Neural progenitor cell (in vitro differentiated cells): ENCODE results near the gene SND1.

Experiments
- EZH2 ChIP-seq: fragments of 200-600 bp; sonication (generic); IDR thresholded peaks from 2 replicates; pipeline ENCODE4 v1.6.1; 2017; ENCODE audit warnings: antibody characterized with exemption, mild to moderate bottlenecking, moderate library complexity
- TF ChIP-seq, protein P1 (sequence below): fragments of 200-600 bp; sonication (generic); IDR thresholded peaks from 2 replicates; pipeline ENCODE4 v1.5.1; 2017; ENCODE audit warnings: antibody characterized with exemption, mild to moderate bottlenecking

DNA sequence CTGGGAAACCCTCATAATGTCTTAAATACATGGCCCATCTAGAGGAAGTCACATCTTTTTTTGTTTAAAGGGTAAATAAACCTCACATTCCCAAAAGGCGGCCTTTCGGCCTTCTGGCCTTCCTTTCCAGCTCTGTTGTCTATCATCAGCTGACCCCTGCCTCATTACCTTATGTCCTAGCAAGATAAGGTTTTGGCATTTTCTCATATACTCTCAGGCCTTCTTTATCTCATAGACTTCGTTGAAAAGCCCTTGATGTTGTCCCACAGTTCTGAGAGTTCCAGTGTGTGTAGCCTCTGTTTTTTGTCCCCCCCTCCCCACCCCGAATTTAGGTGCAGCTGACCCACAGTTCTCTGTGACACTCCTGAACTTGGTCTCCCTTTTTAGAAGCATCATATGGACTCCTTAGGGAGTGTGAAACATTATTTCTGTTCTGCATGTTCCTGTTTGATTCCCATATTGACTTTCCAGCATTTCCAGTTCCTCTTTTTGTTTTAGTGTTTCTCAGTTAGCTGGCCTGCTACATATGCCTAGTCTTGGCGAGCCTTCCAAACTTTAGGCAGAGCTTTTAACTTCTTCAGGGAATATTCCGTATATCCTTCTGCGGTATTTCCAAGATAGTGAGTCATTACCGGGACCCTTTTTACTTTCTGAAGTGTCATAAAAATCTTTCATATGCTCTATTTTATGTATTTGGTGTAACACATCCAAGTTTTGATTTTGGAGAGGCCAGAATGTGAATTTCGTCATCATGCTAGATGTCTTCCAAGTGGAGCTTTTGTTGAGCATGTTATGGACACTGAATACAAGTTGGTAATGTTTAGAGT is 240.7 kb downstream of the SND1 start:
- TF ChIP-seq, protein P1, sequence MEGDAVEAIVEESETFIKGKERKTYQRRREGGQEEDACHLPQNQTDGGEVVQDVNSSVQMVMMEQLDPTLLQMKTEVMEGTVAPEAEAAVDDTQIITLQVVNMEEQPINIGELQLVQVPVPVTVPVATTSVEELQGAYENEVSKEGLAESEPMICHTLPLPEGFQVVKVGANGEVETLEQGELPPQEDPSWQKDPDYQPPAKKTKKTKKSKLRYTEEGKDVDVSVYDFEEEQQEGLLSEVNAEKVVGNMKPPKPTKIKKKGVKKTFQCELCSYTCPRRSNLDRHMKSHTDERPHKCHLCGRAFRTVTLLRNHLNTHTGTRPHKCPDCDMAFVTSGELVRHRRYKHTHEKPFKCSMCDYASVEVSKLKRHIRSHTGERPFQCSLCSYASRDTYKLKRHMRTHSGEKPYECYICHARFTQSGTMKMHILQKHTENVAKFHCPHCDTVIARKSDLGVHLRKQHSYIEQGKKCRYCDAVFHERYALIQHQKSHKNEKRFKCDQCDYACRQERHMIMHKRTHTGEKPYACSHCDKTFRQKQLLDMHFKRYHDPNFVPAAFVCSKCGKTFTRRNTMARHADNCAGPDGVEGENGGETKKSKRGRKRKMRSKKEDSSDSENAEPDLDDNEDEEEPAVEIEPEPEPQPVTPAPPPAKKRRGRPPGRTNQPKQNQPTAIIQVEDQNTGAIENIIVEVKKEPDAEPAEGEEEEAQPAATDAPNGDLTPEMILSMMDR = no peak
- no peak for TF ChIP-seq EZH2
